ENCODE measurements around the gene SNAI1.

DNA sequence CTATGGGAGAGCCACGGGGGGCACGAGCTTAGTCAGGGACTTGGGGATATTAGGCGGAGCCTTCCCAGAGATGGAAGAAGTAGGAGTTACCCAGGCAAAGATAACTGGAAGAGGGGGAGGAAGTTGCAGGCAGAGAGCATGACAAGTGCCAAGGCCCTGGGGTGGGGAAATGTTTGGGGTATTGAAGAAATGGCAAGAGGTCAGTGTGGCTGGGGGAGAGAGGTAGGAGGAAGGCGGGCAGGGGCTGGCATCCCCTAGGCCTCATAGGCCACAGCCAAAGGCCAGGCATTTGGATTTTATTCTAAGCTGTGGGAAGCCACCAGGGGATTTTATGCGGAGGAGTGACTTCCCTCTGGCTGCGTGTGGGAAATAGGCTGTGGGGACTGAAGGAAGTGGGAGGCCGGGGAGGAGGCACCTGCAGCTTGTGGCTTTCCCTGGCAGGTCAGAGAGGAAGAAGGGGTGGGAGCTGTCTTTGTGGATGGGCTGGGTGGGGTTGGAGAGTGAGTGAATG, 22.7 kb downstream of the SNAI1 start:
- TF ChIP-seq, protein P1, sequence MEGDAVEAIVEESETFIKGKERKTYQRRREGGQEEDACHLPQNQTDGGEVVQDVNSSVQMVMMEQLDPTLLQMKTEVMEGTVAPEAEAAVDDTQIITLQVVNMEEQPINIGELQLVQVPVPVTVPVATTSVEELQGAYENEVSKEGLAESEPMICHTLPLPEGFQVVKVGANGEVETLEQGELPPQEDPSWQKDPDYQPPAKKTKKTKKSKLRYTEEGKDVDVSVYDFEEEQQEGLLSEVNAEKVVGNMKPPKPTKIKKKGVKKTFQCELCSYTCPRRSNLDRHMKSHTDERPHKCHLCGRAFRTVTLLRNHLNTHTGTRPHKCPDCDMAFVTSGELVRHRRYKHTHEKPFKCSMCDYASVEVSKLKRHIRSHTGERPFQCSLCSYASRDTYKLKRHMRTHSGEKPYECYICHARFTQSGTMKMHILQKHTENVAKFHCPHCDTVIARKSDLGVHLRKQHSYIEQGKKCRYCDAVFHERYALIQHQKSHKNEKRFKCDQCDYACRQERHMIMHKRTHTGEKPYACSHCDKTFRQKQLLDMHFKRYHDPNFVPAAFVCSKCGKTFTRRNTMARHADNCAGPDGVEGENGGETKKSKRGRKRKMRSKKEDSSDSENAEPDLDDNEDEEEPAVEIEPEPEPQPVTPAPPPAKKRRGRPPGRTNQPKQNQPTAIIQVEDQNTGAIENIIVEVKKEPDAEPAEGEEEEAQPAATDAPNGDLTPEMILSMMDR (conservative IDR thresholded peaks at IDR 0.05 in 1 of 2, IDR thresholded peaks at IDR 0.05 in 1 of 2; ENCODE audit: low read depth in 1 of 2, low read length in 2 of 2) = no peak
- no peak for TF ChIP-seq EZH2 (IDR thresholded peaks at IDR 0.05; ENCODE audit: low read length, missing control alignments)
